Cardiac septum (tissue), 1 donor: ENCODE measurements around the gene HAO2. TPM values are rescaled to one million over a fixed set of nuclear protein-coding genes. Genes with fewer than 3 reads are reported as not detected.
"Not testable (repeated sequence)": the region's sequence is repeated elsewhere in the genome, so short reads cannot be mapped to it uniquely, and the experiment has no call there.

ENCODE experiments used
- DNase-seq: peaks from one replicate; pipeline ENCODE4 v3.0.0-alpha.2; 2020; ENCODE audit warnings: low spot score
- intact Hi-C: fragments of 100-400 bp; cut with DNase I; formaldehyde crosslinking; loops from one replicate; pipeline ENCODE4 v1.14.0; 2022
- long read RNA-seq: library from polyadenylated mRNA; unstranded; transcript quantifications from one replicate; pipeline ENCODE4 v2.0.0, GENCODE V29; 2021
- total RNA-seq: library from RNA; stranded (reverse); fragmentation: NEBNext Ultra II Directional; extraction: Animal tissue kit (Norgen Biotek cat#: 25700); gene quantifications from one replicate; pipeline ENCODE4 v1.2.1, GENCODE V29; 2021
- donor health status: DM: no; HTN: no; CAD: no.

The HAO2 gene
- total RNA-seq = not detected
- long read RNA-seq = 0 reads

DNA sequence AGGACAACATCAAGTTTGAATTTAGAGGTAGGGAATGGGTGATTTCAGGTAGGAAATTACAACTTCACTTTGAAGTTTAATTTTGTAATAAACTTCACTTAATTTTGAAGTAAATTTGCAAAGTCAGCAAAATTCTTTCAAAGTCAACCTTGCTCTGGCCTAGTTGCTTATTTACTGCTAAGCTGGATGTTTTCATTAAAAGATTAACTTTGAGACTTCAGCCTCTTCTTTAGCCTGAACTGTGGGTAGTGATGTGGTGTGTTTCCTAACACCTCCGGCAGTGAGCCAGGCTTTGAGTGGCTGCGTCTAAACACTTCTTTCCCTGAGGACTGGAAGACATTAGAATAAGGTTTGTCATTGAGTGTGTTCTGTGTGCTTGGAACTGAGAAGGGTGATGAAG is at the start of gene HAO2:
TSS of gene HAO2 (plus strand) at position 232 of the 400 bp plus-strand sequence. CDS start 12,301 bp downstream, outside the sequence.
- intact Hi-C loops = loop anchor here (5.0 kb wide), 2 partner anchors 81 to 1216 kb away; no protein-coding TSS in a partner anchor
- DNase-seq = no peak

DNA sequence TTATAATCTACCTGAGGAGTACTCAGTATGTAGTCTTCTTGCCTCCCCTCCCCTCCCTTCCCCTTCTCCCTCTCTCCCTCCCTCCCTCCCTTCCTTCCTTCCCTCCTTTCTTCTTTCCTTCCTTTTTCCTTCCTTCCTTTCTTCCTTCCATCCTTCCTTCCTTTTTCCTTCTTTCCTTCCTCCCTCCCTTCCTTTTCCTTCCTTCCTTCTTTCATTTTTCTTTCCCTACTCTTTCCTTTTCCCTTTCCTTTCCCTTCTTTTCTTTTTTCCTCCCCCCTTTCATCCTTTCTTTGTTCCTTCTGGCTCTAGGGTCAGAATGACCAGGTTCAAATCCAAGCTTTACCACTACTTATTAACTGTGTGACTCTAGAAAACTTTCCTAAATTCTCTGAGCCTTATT is 48.5 kb upstream of the HAO2 start:
- no peak for DNase-seq
- intact Hi-C loops = no loop called here

DNA sequence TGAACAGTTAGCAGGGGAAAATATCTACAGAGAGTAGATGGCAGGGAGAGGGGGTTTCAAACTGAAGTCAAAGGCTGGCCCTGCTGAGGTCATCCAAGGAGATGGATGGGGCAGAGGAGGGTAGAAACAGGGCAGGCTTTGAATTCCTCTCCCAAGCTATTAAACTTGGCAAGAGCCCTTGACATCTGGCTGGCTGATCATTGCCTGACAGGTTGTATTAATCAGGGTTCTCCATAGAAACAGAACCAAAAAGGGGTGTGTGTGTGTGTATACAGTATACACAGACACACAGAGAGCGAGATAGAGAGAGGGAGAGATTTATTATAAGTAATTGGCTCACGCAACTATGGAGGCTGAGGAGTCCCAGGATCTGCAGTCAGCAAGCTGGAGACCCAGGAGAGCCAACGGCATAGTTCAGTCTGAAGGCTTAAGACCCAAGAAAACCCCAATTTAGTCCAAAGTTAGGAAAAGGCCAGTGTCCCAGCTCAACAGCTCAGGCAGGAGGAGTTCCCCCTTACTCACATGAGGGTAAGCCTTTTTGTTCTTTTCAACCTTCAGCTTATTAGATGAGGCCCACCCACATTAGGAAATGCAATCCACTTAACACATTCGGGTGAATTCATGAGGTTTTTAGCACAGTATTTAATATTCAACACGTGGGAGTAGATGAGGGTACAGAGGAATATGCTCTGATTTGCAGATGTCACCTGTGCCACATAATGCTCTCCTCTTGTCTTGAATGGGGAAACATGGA is 46.7 kb upstream of the HAO2 start:
- no peak for DNase-seq
- intact Hi-C loops = no loop called here

DNA sequence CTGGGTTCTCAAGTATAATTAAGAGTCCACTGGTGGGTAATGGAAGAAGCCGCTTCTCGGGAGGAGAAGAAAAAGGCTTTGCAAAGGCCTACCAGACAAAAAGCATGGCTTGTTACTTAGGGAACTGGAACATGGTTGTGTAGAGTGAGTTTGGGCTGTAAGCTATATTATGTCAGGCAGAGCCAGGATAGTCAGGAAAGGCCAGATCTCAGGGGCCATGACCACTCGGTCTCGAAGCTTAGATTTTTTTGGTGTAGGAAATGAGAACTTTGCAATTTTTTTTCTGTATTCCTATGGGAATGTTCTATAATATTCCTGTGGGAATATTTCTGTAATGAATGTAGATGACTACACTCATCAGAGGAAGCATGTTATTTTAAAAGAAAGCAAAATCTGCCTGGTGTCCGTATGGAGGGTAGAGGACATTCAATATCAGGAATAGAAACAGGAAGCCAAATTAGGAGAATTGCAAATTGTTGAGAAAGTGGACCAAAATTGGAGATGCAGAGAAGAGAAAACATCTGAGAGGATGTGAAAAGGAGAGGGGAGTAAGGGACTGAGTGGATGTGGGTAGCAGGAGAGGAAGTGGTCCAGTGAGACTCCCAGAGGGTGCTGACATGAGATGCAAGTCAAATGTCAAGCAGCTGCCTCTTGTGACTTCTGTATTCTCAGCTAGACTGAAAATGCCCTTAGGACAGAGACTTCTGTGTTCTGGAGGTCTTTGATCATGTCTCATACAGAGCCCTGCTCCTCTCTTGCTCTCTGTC is 45.2 kb upstream of the HAO2 start:
- intact Hi-C loops = no loop called here
- no peak for DNase-seq

DNA sequence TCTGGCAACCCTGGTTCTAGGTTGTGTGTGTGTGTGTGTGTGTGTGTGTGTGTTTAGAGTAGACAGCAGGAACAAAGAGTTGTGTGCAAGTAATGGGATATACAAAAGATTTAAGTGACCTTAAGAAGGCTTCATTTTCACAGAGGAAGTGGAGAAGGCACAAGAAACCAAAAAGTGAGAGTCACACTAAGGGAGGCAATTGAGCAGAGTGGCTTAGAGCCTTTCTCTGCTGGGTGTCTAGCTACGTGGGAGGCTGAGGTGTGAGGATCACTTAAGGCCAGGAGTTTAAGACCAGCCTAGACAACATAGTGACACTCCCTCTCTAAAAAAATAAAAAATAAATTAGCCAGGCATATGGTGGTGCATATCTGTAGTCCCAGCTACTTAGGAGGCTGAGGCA is 44.4 kb upstream of the HAO2 start:
- intact Hi-C loops = no loop called here

DNA sequence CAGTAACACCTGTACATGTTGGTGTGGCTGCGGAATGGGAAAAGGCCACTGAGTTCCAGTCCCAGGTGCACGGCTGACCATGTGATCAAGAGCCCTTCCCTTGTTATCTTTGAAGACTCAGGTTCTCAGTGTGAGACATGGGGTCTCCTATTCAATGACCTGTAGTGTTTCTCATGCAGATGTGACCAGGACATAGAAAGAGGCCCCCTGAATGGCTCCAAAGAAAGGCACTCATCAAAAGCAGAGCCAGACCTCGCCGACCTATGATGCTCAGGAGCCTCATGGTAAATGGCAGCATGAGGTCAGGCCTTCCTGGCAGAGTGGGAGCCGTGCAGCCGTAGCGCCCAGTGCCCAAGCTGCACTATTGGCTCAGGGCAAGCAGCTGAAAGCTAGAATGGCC is 42.3 kb upstream of the HAO2 start:
- intact Hi-C loops = no loop called here
- no peak for DNase-seq

More for the DNA sequence above, 44.4 kb upstream of the HAO2 start:
- no peak for DNase-seq

DNA sequence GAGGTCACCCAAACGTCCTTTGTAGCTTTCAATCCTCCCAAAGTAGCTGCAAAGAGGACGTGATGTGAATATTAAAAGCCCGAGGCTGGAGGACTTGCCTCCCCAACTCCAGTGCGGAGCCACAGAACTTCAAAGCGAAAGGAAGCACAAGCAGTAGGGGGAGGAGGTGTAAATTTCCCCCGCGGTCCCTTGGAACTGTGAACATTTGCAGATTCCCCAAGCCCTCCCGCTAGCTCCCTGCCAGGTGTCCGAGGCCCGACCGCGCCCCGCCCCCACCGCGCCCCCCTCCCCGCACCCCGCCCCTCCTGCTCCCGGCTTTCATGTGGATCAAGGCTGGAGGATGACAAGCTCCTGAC is 41.5 kb upstream of the HAO2 start:
- no peak for DNase-seq
- intact Hi-C loops = no loop called here

DNA sequence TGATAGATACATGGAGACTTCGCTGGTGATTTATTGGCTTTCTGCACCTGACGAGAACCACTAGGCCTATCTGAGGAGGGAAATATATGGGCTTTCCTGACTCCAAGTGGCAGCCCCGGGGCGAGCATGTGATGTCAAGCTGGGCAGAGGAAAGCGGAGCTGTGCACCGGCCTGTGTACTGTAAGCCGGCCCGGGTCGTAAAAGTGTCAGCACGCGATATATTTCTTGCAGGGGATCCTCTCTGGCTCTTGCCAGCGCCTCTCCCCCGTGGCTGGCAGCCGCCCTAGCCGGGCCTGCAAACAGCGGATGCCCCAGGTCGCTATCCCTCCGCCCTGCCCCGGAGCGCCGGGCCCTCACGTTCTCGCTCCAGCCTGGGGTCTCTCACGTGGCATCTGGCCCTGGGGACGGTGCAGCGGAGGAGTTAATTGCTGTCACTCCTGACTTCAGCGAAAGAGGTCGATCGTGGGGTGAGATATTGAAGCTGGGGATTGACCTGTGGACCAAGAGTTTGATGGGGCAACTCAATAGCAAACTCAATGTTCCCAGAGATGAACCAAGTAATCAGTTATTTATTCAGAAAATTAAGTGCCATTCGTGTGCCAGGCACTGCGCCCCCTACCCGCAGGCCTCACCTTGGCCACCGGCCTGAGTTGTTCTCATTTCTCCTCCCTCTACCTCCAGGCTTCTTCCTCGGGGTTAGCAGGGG is 41.0 kb upstream of the HAO2 start:
- intact Hi-C loops = no loop called here

DNA sequence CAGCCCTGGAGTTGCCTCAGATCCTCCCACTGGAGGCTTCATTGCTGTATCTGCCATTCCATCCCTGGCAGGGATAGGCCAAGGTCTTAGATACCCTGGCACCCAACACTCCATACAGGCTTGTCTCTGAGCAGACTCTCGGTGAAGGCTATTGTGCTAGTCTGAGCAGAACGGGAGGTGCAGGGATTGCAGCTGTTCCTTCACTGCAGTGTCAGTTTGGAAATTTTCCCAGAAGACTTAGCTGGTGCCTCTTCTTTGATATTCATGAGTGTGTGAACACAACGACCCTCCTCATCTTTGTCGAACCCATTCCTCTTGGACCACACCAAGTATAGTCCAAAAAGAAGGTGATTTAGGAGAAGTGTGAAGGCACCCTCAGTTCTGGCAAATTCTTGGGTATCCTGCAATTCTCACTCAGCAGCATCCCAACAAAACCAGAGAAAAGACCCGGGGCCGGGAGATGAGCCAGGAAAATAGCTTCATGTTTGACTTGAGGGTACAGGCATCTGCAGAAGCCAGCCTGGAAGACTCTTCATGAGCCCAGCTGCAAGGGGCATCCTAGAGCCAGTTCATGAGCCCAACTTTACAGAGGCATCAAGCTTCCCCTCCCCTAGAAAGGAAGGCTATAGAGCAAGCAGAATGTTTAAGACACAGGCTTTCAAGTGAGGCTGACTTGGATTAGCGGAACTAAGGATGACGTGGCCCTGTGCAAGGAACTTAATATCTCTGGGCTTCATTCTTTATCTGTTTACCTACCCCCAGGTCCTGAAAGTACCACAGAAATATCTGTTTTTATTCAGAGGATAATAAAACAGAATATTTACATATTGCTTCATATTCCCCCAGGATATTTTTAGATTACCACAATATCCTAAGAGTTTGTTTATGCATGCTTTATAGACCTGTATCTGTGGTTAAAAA is 38.8 kb upstream of the HAO2 start:
- no peak for DNase-seq
- intact Hi-C loops = no loop called here

More for the DNA sequence above, 41.0 kb upstream of the HAO2 start:
- DNase-seq = no peak

DNA sequence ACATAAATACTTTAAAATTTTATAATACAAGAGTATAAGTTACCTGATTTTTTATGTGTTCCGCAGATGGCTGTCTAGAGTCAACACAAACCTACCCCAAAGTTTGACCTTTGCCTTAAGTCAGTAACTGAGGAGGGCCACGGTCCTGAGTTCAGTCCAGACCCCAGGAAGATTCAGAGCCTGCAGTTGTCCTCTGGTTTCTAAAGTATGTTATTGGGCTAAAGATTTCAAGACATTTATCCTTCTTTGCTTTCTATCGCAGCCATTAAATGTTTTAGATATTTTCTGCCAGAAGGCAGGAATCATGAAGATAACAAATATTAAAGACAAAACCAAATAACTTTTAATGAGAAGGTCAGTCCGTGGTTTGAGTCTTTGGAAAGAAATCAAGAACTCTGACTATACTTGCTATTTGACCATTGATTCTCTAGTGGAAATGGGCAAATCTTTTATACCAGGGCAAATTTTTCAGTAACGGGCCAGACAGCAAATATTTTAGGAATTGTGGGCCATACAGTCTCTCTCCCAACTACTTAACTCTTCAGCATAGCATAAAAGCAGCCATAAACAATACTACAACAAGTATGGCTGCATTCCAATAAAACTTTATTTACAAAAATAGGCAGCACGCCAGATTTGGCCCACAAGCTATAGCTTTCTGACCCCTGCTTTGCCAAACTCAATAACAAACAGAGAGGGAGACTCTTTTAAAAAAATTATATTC is 38.0 kb upstream of the HAO2 start:
- no peak for DNase-seq
- intact Hi-C loops = no loop called here

DNA sequence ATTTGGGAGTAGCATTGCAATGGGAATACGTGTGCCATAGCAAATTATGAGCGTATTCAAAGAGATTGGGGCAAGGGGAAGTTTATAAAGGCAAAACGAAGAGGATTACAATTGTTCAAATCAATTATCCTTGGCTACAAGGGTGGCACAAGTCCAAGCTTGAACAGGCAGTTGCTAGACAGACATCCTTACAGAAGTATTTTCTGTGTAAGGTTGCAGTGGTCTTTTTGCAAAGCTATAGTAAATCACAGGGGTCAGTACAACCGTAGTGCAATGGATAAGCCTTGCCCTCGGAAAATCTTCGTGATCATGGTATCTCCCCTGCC is 37.4 kb upstream of the HAO2 start:
- DNase-seq = no peak
- intact Hi-C loops = no loop called here

DNA sequence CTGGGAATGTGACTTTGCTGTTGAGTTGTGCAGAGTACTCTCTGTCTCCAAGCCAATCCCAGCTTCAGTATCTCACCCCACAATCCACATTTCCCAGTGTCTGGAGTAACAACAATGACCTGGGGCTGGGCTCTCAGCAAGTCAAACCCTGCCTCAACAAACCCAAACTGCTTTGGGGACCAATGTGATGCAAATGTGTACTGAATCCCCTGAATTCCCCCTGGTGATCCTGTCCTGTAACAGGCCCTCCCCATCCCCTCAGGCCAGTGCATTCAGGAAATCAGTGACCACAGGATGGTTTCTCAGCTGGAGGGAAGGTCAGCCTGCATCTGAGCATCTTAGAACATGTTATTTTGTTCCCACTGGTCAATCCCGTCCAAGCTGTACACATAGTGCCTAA is 36.7 kb upstream of the HAO2 start:
- DNase-seq = no peak
- intact Hi-C loops = no loop called here

DNA sequence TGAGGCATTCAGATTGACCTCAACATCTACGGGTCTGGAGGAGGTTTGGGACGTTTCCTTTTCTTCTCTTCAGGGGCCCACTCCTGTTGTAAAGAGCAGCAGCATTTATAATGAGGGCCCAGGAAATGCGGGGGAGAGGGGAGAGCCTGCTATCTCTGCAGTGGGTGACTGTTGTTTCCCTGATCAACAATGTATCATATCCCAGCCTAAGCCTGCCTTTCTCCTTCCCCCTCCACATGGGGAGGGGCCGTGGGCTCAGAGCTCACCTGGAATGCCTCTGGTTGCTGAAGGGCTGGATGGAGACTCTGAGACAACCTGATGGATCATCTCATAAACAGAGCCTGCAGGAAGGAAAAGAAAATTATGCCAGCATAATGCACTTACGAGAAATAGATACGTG is 36.0 kb upstream of the HAO2 start:
- no peak for DNase-seq
- intact Hi-C loops = no loop called here

DNA sequence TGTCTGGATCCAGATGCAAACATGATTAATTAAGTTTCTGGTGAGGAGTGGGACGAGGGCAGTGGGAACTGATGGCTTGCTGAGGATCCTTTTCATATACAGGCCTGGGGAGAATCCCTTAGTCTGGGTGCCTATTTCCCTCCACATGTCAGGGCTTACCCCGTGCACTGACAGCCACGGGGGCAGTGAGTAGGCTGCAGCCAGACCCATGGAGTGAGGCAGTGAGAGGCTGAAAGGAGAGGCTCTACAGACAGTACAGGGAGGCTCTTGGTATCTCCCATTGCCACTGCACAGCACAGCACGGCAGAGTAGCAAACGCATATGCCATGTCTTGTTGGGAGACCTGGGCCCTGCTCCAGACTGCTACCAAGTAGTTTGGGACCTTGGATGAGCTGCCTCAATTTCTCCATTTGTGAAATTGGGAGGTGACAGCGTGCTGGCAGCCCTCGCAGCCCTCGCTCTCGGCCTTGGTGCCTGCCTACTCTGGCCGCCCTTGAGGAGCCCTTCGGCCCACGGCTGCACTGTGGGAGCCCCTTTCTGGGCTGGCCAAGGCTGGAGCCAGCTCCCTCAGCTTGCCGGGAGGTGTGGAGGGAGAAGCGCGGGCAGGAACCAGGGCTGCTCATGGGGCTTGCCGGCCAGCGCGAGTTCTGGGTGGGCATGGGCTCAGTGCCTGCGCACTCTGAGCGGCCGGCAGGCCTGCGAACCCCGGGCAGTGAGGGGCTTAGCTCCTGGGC is 35.3 kb upstream of the HAO2 start:
- intact Hi-C loops = no loop called here

DNA sequence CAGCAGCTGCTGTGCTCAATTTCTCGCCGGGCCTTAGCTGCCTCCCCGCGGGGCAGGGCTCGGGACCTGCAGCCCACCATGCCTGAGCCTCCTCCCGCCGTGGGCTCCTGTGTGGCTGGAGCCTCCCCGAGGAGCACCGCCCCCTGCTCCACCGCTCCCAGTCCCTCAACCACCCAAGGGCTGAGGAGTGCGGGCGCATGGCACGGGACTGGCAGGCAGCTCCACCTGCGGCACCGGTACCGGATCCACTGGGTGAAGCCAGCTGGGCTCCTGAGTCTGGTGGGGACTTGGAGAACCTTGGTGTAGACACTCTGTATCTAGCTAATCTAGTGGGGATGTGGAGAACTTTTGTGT is 34.7 kb upstream of the HAO2 start:
- intact Hi-C loops, DNase-seq: not testable (repeated sequence)

More for the DNA sequence above, 35.3 kb upstream of the HAO2 start:
- DNase-seq = no peak

DNA sequence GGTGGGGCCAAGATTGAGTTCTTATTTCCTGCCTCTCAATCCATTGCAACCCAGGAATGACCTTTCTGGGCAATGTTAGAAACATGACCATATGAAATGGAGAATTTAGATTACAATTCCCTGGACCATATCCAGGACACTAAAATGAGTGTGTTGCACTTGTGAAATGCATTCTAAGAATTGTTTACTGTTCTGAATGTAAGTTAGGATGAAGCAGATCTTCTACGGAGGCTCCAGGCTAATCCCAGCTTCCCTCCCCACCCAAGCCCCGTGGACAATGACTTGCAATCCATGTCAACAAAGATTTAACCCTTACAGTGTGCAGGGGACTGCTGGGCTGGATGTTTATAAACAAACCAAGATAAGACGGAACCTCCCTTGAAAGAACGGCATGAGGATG is 31.7 kb upstream of the HAO2 start:
- intact Hi-C loops = no loop called here
- DNase-seq = no peak

DNA sequence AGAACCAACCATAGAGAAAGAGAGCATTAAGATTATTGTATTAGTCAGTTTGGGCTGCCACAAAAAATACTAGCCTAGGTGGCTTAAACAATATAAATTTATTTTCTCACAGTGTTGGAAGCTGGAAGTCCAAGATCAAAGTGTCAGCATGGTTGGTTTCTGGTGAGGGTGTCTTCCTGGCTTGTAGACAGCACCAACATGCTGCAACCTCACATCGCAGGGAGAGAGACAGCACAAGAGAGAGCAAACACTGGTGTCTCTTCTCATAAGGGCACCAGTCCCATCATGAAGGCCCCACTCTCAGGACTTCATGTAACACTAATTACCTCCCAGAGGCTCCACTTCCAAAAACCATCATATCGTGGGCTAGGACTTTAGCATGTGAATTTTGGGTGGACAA is 30.6 kb upstream of the HAO2 start:
- intact Hi-C loops = no loop called here
- no peak for DNase-seq

DNA sequence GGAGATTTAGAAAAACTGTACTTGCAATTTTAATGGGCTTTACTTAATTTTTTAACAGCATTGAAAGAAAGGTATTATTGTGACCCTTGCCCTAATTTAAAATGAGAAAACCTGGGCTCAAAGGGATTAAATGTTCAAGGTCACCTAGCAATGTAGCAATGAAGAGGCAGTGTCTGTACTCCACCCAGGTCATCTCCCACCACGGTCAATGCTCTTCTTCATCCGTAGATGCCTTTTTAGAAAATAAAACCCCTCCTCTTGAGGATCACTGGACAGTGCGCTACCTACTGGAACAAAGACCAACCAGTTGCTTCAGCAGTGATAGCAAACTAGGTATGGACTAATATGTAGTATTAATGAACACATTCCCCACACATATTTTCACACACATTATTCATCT is 29.8 kb upstream of the HAO2 start:
- no peak for DNase-seq
- intact Hi-C loops = no loop called here
